T1000 (cell line): ENCODE results near the gene ICAM3.

Experiments used
- DNase-seq: peaks from one replicate; lab custom pipeline; 2025; ENCODE audit warnings: mixed read lengths; lab: John Stamatoyannopoulos, UW

Gene ICAM3

DNA sequence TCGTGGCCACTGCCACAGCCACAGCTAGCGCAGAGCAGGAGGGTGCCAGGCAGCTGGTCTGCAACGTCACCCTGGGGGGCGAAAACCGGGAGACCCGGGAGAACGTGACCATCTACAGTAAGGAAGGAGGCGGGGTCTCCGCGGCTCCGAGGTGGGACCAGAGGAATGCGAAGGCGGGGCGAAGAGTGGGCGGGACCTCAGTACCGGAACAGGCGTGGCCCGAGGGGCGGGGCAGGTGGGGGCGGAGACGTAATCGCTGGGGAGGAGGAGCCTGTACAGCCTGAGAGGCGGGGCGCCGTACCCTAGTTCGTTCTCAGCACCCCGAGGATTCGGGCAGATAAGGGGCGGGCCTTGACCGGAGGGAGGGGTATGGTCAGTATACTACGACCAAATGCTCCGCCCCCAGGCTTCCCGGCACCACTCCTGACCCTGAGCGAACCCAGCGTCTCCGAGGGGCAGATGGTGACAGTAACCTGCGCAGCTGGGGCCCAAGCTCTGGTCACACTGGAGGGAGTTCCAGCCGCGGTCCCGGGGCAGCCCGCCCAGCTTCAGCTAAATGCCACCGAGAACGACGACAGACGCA, 47.1 kb downstream of the ICAM3 start:
- peak; percentile 93 for DNase-seq

DNA sequence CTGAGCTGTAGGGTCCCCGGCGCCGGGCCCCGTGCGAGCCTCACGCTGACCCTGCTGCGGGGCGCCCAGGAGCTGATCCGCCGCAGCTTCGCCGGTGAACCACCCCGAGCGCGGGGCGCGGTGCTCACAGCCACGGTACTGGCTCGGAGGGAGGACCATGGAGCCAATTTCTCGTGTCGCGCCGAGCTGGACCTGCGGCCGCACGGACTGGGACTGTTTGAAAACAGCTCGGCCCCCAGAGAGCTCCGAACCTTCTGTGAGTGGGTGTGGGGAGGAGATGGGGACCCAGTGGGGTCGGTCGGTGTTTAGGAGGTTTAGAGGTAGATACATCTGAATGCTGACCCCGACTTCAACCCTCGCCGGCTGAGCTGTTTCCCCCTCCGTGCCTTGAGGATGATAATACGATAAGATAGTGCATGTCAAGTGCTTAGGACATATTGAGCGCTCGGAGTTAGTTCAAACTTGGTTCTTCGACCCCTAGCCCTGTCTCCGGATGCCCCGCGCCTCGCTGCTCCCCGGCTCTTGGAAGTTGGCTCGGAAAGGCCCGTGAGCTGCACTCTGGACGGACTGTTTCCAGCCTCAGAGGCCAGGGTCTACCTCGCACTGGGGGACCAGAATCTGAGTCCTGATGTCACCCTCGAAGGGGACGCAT, 47.7 kb downstream of the ICAM3 start:
- DNase-seq: no peak

DNA sequence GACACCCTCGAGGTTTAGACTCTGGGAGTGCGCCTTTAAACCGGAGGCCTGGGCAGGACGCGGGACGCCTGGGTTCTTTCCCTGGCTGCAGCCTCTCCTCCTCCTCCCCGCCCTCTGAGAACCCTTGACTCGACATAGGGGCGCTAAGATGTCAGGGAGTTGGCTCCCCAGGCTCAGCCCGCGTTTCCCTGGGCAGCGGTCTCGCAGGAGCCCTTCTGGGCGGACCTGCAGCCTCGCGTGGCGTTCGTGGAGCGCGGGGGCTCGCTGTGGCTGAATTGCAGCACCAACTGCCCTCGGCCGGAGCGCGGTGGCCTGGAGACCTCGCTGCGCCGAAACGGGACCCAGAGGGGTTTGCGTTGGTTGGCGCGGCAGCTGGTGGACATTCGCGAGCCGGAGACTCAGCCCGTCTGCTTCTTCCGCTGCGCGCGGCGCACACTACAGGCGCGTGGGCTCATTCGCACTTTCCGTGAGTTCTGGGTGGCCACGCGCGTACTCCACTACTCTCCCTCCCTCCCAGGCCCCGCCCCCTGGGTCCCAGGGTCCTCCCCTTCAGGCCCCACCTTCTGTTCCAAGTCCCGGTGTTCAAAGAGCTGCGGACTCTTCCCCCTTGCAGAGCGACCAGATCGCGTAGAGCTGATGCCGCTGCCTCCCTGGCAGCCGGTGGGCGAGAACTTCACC, 48.4 kb downstream of the ICAM3 start:
- DNase-seq: peak; percentile 53

DNA sequence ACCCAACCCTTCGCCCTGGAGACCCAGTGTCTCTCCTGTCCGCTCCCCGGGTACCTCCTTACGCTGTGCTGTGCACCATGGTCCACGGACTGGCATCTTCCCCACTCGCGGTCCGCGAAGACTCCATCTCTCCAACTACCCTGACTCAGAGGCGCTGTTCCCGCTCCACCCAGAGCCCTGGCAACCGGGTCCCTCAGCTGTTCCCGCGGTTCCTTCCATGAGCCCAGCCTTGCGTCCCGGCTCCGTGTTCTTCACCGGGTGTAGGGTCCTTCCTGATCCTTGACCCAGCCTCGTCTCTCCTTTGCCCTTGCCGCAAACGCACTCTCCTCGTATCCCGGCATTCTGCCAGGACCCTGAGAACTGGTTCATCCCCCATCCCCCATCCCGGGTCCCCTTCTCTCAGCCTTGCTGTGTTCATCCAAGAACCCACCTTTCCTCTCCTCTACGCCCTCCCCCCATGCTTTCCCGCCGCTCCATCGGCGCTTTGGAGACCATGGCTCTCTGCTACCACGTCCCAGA, 49.0 kb downstream of the ICAM3 start:
- no peak for DNase-seq

DNA sequence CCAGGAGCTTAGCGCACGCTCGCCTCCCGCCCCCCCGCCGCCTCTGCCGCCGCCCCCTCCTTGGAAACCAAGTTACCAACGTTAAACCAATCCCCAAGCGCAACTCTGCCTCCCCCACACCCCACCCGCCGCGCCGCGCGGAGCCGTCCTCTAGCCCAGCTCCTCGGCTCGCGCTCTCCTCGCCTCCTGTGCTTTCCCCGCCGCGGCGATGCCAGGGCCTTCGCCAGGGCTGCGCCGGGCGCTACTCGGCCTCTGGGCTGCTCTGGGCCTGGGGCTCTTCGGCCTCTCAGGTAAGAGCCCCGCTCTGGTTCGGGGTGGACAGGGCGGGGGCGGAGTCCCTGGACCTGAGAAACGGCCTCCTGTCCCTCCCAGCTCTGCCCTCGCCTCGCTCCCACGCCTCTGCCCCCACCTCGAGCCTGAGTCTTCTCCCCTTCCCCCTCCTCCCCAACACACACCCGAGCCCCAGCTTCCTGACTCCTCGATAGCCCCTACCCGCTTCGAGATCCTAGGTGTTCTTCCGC, 49.5 kb downstream of the ICAM3 start, which contains the start of gene ICAM5:
TSS of gene ICAM5 (plus strand) at position 117 of the 521 bp plus-strand sequence. CDS start at position 209, 92 bp downstream.
- no peak for DNase-seq

DNA sequence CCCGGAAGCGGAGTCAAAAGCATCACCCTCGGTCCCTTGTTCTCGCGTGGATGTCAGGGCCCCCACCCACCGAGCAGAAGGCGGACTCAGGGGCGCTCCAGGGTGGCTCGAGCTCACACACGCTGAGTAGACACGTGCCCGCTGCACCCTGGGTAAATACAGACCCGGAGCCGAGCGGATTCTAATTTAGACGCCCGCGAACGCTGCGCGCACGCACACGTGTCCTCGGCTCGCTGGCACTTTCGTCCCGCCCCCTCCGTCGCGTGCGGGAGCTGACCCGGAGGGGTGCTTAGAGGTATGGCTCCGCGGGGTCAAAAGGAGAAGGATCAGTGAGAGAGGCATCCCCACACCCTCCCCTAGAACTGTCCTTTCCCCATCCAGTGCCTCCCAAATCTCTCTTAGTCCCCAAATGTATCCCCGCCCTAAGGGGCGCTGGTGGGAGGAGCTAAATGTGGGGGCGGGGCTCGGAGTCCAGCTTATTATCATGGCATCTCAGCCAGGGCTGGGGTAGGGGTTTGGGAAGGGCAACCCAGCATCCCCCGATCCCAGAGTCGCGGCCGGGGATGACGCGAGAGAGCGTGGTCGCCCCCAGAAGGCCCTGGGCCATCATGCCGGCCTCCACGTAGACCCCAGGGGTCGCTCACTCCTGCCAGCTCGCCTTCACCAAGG, 50.1 kb downstream of the ICAM3 start:
- no peak for DNase-seq

DNA sequence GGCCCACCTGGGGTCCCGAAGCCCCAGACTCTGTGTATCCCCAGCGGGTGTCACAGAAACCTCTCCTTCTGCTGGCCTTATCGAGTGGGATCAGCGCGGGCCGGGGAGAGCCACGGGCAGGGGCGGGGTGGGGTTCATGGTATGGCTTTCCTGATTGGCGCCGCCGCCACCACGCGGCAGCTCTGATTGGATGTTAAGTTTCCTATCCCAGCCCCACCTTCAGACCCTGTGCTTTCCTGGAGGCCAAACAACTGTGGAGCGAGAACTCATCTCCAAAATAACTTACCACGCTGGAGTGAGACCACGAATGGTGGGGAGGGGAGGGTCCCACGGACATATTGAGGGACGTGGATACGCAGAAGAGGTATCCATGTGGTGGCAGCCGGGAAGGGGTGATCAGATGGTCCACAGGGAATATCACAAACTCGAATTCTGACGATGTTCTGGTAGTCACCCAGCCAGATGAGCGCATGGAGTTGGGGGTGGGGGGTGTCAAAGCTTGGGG, 50.7 kb downstream of the ICAM3 start:
- peak; percentile 29 for DNase-seq

DNA sequence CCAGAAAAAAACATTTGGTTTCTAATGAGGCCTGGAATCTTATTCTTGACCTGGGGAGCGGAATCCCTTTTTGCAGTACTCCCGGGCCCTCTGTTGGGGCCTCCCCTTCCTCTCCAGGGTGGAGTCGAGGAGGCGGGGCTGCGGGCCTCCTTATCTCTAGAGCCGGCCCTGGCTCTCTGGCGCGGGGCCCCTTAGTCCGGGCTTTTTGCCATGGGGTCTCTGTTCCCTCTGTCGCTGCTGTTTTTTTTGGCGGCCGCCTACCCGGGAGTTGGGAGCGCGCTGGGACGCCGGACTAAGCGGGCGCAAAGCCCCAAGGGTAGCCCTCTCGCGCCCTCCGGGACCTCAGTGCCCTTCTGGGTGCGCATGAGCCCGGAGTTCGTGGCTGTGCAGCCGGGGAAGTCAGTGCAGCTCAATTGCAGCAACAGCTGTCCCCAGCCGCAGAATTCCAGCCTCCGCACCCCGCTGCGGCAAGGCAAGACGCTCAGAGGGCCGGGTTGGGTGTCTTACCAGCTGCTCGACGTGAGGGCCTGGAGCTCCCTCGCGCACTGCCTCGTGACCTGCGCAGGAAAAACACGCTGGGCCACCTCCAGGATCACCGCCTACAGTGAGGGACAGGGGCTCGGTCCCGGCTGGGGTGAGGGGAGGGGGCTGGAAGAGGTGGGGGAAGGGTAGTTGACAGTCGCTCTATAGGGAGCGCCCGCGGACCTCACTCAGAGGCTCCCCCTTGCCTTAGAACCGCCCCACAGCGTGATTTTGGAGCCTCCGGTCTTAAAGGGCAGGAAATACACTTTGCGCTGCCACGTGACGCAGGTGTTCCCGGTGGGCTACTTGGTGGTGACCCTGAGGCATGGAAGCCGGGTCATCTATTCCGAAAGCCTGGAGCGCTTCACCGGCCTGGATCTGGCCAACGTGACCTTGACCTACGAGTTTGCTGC, 52.4 kb downstream of the ICAM3 start, which contains the start of gene ICAM4:
TSS of gene ICAM4 (plus strand) at position 153 of the 935 bp plus-strand sequence. CDS start at position 211, 58 bp downstream.
- DNase-seq: no peak

DNA sequence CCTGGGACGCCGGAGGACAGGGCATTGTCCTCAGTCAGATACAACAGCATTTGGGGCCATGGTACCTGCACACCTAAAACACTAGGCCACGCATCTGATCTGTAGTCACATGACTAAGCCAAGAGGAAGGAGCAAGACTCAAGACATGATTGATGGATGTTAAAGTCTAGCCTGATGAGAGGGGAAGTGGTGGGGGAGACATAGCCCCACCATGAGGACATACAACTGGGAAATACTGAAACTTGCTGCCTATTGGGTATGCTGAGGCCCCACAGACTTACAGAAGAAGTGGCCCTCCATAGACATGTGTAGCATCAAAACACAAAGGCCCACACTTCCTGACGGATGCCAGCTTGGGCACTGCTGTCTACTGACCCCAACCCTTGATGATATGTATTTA, 54.0 kb downstream of the ICAM3 start:
- no peak for DNase-seq

DNA sequence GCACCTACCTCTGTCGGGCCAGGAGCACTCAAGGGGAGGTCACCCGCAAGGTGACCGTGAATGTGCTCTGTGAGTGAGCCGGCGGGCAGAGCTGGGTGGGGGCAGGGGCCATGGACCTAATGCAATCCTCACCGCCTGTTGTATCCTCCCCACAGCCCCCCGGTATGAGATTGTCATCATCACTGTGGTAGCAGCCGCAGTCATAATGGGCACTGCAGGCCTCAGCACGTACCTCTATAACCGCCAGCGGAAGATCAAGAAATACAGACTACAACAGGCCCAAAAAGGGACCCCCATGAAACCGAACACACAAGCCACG, 54.5 kb downstream of the ICAM3 start:
- no peak for DNase-seq

DNA sequence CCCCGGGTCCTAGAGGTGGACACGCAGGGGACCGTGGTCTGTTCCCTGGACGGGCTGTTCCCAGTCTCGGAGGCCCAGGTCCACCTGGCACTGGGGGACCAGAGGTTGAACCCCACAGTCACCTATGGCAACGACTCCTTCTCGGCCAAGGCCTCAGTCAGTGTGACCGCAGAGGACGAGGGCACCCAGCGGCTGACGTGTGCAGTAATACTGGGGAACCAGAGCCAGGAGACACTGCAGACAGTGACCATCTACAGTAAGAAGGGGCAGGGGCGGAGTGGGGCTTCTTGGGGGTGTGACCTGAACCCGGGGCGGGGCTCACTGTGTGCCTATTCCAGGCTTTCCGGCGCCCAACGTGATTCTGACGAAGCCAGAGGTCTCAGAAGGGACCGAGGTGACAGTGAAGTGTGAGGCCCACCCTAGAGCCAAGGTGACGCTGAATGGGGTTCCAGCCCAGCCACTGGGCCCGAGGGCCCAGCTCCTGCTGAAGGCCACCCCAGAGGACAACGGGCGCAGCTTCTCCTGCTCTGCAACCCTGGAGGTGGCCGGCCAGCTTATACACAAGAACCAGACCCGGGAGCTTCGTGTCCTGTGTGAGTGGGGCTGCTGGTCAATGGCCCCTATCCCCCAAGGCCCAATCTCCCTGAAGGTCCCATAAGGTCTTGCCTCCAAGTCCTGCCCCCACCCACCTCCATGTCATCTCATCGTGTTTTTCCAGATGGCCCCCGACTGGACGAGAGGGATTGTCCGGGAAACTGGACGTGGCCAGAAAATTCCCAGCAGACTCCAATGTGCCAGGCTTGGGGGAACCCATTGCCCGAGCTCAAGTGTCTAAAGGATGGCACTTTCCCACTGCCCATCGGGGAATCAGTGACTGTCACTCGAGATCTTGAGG, 55.1 kb downstream of the ICAM3 start:
- no peak for DNase-seq
